ENCODE measurements around the gene NRIP1. TPM values are rescaled to one million over a fixed set of nuclear protein-coding genes. Genes with fewer than 3 reads are reported as not detected.

NRIP1 gene
- total RNA-seq, 1 donor from 2014 or later = 81.1 TPM

- no peak for TF ChIP-seq CTCF (conservative IDR thresholded peaks at IDR 0.05; ENCODE audit: low read depth, low read length)
- no peak for DNase-seq (ENCODE audit: low read depth)
- H3K4me3 ChIP-seq (ENCODE audit: low read depth, low read length) = no peak overlapping the region
Measured at GRCh38 chr21:15084668-15085067, 19.9 kb upstream of the NRIP1 start.

- no peak overlapping the region for H3K4me3 ChIP-seq (ENCODE audit: low read depth, low read length)
- no peak for DNase-seq (ENCODE audit: low read depth)
- no peak for TF ChIP-seq CTCF (conservative IDR thresholded peaks at IDR 0.05; ENCODE audit: low read depth, low read length)
Measured at GRCh38 chr21:15080526-15080925, 15.7 kb upstream of the NRIP1 start.

- DNase-seq (ENCODE audit: low read depth) = no peak
- TF ChIP-seq CTCF (conservative IDR thresholded peaks at IDR 0.05; ENCODE audit: low read depth, low read length) = no peak
- H3K4me3 ChIP-seq (ENCODE audit: low read depth, low read length) = no peak overlapping the region
Measured at GRCh38 chr21:15079269-15079668, 14.5 kb upstream of the NRIP1 start.

GRCh38 chr21:15078180-15078579, 13.4 kb upstream of the NRIP1 start:
- TF ChIP-seq CTCF (conservative IDR thresholded peaks at IDR 0.05; ENCODE audit: low read depth, low read length) = no peak
- DNase-seq (ENCODE audit: low read depth) = no peak

GRCh38 chr21:15077529-15078145, 12.8 kb upstream of the NRIP1 start:
- H3K4me3 ChIP-seq (ENCODE audit: low read depth, low read length) = no peak overlapping the region
- no peak for TF ChIP-seq CTCF (conservative IDR thresholded peaks at IDR 0.05; ENCODE audit: low read depth, low read length)

More at GRCh38 chr21:15078180-15078579, 13.4 kb upstream of the NRIP1 start:
- H3K4me3 ChIP-seq (ENCODE audit: low read depth, low read length) = no peak overlapping the region

GRCh38 chr21:15076730-15077129, 11.9 kb upstream of the NRIP1 start:
- no peak for TF ChIP-seq CTCF (conservative IDR thresholded peaks at IDR 0.05; ENCODE audit: low read depth, low read length)
- no peak for DNase-seq (ENCODE audit: low read depth)
- H3K4me3 ChIP-seq (ENCODE audit: low read depth, low read length) = no peak overlapping the region

More at GRCh38 chr21:15077529-15078145, 12.8 kb upstream of the NRIP1 start:
- DNase-seq (ENCODE audit: low read depth) = no peak

- no peak for TF ChIP-seq CTCF (conservative IDR thresholded peaks at IDR 0.05; ENCODE audit: low read depth, low read length)
- no peak overlapping the region for H3K4me3 ChIP-seq (ENCODE audit: low read depth, low read length)
- no peak for DNase-seq (ENCODE audit: low read depth)
Measured at GRCh38 chr21:15071009-15071408, 6.2 kb upstream of the NRIP1 start.

Data from epithelial cell of proximal tubule (primary cell).